Hepatocyte (in vitro differentiated cells): ENCODE measurements around the gene KRTAP10-8. TPM values are rescaled to one million over a fixed set of nuclear protein-coding genes. Genes with fewer than 3 reads are reported as not detected.
"Not testable (repeated sequence)": the region's sequence is repeated elsewhere in the genome, so short reads cannot be mapped to it uniquely, and the experiment has no call there.

Experiments used
- DNase-seq: peaks from one replicate; pipeline ENCODE4 v3.0.0-alpha.2; 2016; ENCODE audit warnings: low spot score
- H2AFZ ChIP-seq: fragments of 200-600 bp; sonication (generic); 2 replicates; pipeline ENCODE4 v1.6.0; 2016; ENCODE audit warnings: antibody characterized with exemption, mild to moderate bottlenecking
- H3K27ac ChIP-seq: fragments of 200-600 bp; sonication (generic); 2 replicates; pipeline ENCODE4 v1.5.1; 2016; ENCODE audit warnings: mild to moderate bottlenecking
- H3K27me3 ChIP-seq: fragments of 200-600 bp; sonication (generic); 2 replicates; pipeline ENCODE4 v1.6.1; 2016
- H3K36me3 ChIP-seq: fragments of 200-600 bp; sonication (generic); replicated peaks from 2 replicates; pipeline ENCODE4 v1.5.1; 2016; ENCODE audit warnings: low read depth; ENCODE audit not compliant: insufficient read depth
- H3K4me1 ChIP-seq: fragments of 200-600 bp; sonication (generic); 2 replicates; pipeline ENCODE4 v1.5.1; 2016; ENCODE audit warnings: mild to moderate bottlenecking, moderate library complexity; ENCODE audit not compliant: insufficient read depth
- H3K4me2 ChIP-seq: fragments of 200-600 bp; sonication (generic); 2 replicates; pipeline ENCODE4 v1.6.0; 2016
- H3K4me3 ChIP-seq: fragments of 200-600 bp; sonication (generic); 2 replicates; pipeline ENCODE4 v1.5.1; 2016; ENCODE audit warnings: mild to moderate bottlenecking
- H3K79me2 ChIP-seq: fragments of 200-600 bp; sonication (generic); 2 replicates; pipeline ENCODE4 v1.6.0; 2017; ENCODE audit warnings: mild to moderate bottlenecking
- H3K9me2 ChIP-seq: fragments of 200-600 bp; sonication (generic); replicated peaks from 2 replicates; pipeline ENCODE4 v1.6.0; 2017; ENCODE audit warnings: mild to moderate bottlenecking; ENCODE audit not compliant: insufficient read depth
- H3K9me3 ChIP-seq: fragments of 200-600 bp; sonication (generic); 2 replicates; pipeline ENCODE4 v1.5.1; 2016; ENCODE audit warnings: low read depth, mild to moderate bottlenecking
- H4K20me1 ChIP-seq: fragments of 200-600 bp; sonication (generic); 2 replicates; pipeline ENCODE4 v1.6.0; 2016; ENCODE audit warnings: mild to moderate bottlenecking; ENCODE audit not compliant: insufficient read depth, poor library complexity, severe bottlenecking
- EZH2 ChIP-seq: fragments of 200-600 bp; sonication (generic); IDR thresholded peaks from 2 replicates; pipeline ENCODE4 v1.6.1; 2016; ENCODE audit warnings: antibody characterized with exemption, mild to moderate bottlenecking, borderline replicate concordance
- EZH2phosphoT487 ChIP-seq: fragments of 200-600 bp; sonication (generic); IDR thresholded peaks from one replicate; pipeline ENCODE4 v1.6.1; 2018; ENCODE audit warnings: antibody characterized with exemption, mild to moderate bottlenecking, low read depth, moderate library complexity; ENCODE audit not compliant: unreplicated experiment, severe bottlenecking
- WGBS: methylation state at CpG from one replicate; pipeline ENCODE4 v1.1.6; 2016; ENCODE audit warnings: low lambda C conversion rate; ENCODE audit errors: missing lambda C conversion rate; 5-methylcytosine and 5-hydroxymethylcytosine counted together
- polyA plus RNA-seq: library from polyadenylated mRNA; unstranded; fragments of >200 nt; fragmentation: Nextera tagmentation; extraction: Ambion mirVana; gene quantifications from 2 replicates; pipeline ENCODE4 v1.2.1, GENCODE V29; 2016
- total RNA-seq: library from RNA; depleted of rRNA; stranded (reverse); fragments of >200 nt; gene quantifications from 2 replicates; pipeline ENCODE4 v1.2.3, GENCODE V29; 2014
- TF ChIP-seq, protein P1 (sequence below): fragments of 200-600 bp; sonication (generic); IDR thresholded peaks from 2 replicates; pipeline ENCODE4 v1.5.1; 2016; ENCODE audit warnings: antibody characterized with exemption, mild to moderate bottlenecking; ENCODE audit not compliant: poor library complexity

KRTAP10-8 gene
- total and polyA plus RNA-seq, 2 experiments from 2014 or later = not detected

DNA sequence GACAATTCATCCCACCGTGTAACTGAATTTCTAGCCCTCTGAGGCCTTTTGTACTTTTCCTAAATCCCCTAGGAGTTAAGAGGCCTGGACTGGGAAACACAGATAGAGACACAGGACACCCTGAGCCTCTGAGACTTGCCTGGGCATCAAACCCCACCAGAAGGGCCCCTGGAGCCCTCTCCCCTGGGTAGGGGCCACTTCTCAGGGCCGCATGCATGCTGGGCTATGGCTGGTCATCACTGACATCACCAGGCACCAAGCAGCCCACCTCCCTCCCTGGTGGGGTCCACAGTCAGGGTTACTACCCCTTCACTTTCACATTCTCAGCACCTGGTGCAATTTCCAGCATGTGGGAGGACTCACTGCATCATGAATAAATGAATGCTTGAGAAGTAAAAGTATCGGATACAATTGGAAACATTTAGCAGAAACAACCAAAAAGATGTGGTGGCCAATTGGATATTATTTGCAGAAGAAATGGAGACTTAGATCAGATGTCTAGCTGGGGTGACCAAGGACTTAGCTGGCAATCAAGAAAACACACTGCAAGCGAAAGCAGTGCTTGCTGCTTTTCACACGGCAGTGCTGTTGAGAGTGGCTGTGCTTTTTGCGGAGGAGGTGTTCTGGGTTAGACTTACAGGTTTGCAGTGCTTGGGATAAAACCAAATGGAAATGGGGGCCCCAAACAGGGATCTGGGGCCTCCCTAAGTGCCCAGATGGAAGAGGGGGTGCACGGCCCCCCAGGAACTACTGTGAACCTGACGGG, 12.4 kb upstream of the KRTAP10-8 start:
- Histone ChIP-seq H3K4me2 (no peak overlapping the region), H3K4me3 (no peak overlapping the region), H2AFZ (no peak overlapping the region), H3K36me3 (no peaks in the 10 kb centered on the region), H3K27me3 (no peaks in the 10 kb centered on the region), H3K79me2 (no peaks in the 10 kb centered on the region), H4K20me1 (no peaks in the 10 kb centered on the region), H3K9me2 (no peaks in the 10 kb centered on the region), H3K9me3 (no peaks in the 10 kb centered on the region), H3K27ac (no peak overlapping the region), H3K4me1 (no peaks in the 10 kb centered on the region)
- TF ChIP-seq, protein P1, sequence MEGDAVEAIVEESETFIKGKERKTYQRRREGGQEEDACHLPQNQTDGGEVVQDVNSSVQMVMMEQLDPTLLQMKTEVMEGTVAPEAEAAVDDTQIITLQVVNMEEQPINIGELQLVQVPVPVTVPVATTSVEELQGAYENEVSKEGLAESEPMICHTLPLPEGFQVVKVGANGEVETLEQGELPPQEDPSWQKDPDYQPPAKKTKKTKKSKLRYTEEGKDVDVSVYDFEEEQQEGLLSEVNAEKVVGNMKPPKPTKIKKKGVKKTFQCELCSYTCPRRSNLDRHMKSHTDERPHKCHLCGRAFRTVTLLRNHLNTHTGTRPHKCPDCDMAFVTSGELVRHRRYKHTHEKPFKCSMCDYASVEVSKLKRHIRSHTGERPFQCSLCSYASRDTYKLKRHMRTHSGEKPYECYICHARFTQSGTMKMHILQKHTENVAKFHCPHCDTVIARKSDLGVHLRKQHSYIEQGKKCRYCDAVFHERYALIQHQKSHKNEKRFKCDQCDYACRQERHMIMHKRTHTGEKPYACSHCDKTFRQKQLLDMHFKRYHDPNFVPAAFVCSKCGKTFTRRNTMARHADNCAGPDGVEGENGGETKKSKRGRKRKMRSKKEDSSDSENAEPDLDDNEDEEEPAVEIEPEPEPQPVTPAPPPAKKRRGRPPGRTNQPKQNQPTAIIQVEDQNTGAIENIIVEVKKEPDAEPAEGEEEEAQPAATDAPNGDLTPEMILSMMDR = no peak
- TF ChIP-seq EZH2 (no peak), EZH2phosphoT487 (no peak)
- WGBS = 87% methylated on average over 8 of the region's 8 CpGs
- no peak for DNase-seq

DNA sequence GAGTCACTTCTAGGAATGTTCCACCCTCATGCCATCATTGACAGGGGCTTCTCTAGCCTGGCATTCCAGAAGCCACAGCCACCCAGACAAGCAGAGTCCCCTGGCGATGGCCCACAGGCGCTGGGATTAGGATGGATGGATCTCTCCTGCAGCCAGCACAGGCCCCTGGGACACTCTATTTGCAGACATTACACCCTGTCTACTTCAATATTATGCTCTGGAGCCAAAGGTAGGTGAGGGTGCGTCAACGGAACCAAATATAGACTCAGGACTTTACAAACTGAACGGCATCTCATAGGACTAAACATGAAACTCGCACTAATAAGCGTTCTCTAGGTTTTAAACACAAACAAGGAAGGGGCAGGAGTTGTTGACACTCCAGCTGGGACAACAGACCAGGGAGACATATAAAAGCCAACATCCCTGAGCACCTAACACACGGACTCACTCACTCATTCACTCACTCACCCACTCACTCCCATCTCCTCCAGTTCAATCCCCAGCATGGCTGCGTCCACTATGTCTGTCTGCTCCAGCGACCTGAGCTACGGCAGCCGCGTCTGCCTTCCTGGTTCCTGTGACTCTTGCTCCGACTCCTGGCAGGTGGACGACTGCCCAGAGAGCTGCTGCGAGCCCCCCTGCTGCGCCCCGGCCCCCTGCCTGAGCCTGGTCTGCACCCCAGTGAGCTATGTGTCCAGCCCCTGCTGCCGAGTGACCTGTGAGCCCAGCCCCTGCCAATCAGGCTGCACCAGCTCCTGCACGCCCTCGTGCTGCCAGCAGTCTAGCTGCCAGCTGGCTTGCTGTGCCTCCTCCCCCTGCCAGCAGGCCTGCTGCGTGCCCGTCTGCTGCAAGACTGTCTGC, 11.5 kb upstream of the KRTAP10-8 start, which contains the start of gene KRTAP10-7:
KRTAP10-7 (plus strand) TSS at position 480 of the 861 bp plus-strand sequence; CDS start at position 505, 25 bp downstream.
- H3K27ac ChIP-seq, H3K36me3 ChIP-seq, H3K9me3 ChIP-seq, H3K4me1 ChIP-seq, H2AFZ ChIP-seq, DNase-seq, H3K4me2 ChIP-seq, H4K20me1 ChIP-seq, H3K27me3 ChIP-seq, H3K79me2 ChIP-seq, H3K9me2 ChIP-seq, H3K4me3 ChIP-seq: not testable (repeated sequence)
- 91% methylated on average over 14 of the region's 23 CpGs for WGBS

DNA sequence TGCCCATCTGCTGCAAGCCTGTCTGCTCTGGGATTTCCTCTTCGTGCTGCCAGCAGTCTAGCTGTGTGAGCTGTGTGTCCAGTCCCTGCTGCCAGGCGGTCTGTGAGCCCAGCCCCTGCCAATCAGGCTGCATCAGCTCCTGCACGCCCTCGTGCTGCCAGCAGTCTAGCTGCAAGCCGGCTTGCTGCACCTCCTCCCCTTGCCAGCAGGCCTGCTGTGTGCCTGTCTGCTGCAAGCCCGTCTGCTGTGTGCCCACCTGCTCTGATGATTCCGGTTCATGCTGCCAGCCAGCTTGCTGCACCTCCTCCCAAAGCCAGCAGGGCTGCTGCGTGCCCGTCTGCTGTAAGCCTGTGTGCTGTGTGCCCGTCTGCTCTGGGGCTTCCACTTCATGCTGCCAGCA, 10.8 kb upstream of the KRTAP10-8 start:
- not testable (repeated sequence) for H2AFZ ChIP-seq, H3K9me2 ChIP-seq, H3K27me3 ChIP-seq, H3K4me3 ChIP-seq, H3K36me3 ChIP-seq, H3K4me2 ChIP-seq, H3K9me3 ChIP-seq, H3K4me1 ChIP-seq, DNase-seq, H3K27ac ChIP-seq, H4K20me1 ChIP-seq, H3K79me2 ChIP-seq
- 88% methylated on average over 10 of the region's 10 CpGs for WGBS

DNA sequence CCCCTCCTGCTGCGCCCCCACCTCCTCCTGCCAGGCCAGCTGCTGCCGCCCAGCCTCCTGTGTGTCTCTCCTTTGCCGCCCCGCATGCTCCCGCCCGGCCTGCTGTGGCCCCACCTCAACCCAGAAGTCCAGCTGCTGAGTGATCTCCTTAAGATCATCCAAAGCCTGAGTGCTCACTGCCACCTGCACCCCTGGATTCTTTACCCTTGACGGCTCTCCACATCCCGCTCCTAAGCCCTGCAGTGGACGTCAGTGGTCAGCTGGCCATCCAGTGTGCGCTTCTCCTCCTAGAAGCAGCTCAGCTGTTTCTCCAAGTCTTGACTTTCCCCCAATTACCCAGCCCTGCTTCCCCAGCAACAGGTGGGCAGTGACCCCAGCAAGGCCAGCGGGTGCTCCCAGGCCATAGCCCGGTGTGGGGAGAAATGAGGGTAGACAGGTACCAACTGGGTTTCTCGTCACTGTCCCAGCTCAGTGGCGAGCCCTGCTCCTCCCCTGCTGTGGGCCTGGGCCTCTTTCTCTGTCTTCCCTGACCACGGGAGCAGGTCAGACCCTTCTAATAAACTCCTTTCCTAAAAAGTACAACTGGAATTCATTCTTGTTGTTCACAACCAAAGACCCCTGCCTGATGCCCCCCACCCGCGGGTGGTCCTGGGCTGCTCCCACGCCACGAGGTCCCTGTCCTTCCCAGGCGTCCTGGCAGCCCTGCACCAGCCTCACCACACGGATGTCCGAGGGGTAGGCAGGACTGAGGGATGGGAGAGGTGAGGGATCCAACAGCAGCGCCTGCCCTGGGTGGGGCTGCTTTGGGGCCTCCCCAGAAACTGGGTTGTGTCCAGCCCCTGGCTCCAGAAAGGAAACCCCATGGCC, 10.1 kb upstream of the KRTAP10-8 start:
- Histone ChIP-seq H3K79me2 (no peaks in the 10 kb centered on the region), H3K4me3 (no peak overlapping the region), H2AFZ (no peak overlapping the region), H3K9me2 (no peaks in the 10 kb centered on the region), H3K27ac (no peak overlapping the region), H3K4me1 (no peaks in the 10 kb centered on the region), H3K4me2 (no peak overlapping the region), H3K36me3 (no peaks in the 10 kb centered on the region), H3K27me3 (no peaks in the 10 kb centered on the region), H4K20me1 (no peaks in the 10 kb centered on the region), H3K9me3 (no peaks in the 10 kb centered on the region)
- no peak for DNase-seq
- WGBS = 92% methylated on average over 18 of the region's 23 CpGs
- TF ChIP-seq EZH2 (no peak), EZH2phosphoT487 (no peak)
- TF ChIP-seq, protein P1 = no peak
